Posterior cingulate gyrus (tissue), 11 donors: Measurements from ENCODE around the gene CHD1L.
"Not testable (repeated sequence)": the region's sequence is repeated elsewhere in the genome, so short reads cannot be mapped to it uniquely, and the experiment has no call there.

ENCODE experiments used
- DNase-seq, 10 donors: peaks; one replicate each; pipeline versions ENCODE4 v3.0.0 to v3.0.0-alpha.2; 2020 to 2021; ENCODE audit warnings: mixed read lengths in 3 of 10
- intact Hi-C: fragments of 100-400 bp; cut with DNase I; formaldehyde crosslinking; loops from one replicate; pipeline ENCODE4 v1.15.1; 2023

The CHD1L gene

DNA sequence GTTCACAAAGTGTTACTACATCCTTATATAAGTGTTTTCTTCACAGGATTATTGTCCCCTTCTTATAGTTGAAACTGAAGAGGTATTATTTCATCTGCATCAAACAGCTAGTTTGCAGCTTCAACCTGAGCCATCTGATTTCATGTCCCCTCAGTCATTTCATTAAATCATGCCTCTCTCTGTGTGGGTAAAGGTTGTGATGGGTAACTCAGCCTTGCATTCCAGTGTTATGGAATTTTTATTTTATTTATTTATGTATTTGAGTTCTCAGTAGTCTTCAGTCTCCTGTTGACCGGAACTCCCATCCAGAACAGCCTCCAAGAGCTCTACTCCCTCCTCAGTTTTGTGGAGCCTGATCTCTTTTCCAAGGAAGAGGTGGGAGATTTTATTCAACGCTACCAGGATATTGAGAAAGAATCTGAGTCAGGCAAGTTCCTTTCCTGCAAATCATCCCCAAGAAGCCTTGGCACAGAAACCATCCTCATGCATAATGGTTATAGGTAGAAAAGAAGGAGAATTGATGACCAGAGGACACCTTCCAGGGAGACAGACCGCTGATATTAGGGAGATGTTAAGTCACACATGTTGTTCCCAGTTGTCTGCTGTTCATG, 21.8 kb downstream of the CHD1L start:
- intact Hi-C loops = loop anchor here (10.0 kb wide), 1 partner anchor 341 kb away; no protein-coding TSS in a partner anchor
- DNase-seq = no peak

DNA sequence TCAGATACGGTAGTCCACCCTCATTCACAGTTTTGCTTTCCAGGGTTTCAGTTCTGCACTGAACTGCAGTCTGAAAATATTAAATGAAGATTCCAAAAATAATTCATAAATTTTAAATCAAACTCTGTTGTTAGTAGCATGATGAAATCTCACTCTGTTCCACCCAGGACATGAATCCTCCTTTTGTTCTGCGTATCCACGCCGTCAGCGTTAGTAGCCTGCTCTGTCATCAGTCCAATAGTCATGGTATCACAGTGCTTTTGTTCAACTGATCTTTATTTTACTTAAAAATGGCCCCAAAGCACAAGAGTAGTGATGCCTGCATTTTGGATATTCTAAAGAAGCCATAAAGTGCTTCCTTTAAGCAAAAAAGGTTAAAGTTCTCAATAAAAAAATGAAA, 23.9 kb downstream of the CHD1L start:
- DNase-seq = peak in 3 of 10 donors; percentile 32 to 83 (median 48)
- intact Hi-C loops = loop anchor here (10.0 kb wide), 1 partner anchor 338 kb away; no protein-coding TSS in a partner anchor

DNA sequence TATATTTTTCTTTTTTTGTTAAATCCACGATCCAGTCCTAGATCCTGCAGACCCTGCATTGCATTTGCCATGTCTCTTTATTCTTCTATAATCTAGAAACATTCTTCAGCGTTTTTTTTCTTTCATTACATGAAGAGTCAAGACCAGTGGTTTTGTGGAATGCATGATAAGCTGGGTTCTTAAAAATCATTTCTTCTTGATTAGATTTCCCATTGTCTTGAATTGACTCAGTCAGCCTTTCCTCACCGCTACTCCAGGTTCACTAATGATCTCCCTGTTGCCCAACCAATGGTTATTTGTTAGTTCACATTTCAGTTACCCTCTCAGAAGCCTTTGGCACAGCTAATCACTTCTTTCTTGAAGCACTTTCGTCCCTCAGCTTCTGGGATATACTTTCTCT, 25.2 kb downstream of the CHD1L start:
- DNase-seq = no peak
- intact Hi-C loops = loop anchor here (10.0 kb wide), 1 partner anchor 337 kb away; no protein-coding TSS in a partner anchor

DNA sequence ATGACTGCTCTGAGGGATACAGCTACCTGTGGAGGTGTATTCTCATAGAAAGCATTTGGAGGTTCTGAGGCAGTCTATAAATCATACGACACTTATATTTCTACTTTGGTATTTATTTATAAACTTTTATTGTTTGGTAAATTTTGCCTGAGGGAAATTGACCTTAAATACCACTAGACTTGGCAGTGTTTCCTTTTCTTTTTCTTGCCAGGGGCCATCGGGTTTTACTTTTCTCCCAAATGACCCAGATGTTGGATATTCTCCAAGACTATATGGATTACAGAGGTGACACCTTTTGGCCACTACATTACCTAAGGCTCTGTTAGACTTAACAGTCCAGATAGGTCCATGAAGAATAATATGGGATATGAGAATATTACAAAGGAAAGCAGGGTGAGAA, 28.2 kb downstream of the CHD1L start:
- no peak for DNase-seq
- intact Hi-C loops = no loop called here

DNA sequence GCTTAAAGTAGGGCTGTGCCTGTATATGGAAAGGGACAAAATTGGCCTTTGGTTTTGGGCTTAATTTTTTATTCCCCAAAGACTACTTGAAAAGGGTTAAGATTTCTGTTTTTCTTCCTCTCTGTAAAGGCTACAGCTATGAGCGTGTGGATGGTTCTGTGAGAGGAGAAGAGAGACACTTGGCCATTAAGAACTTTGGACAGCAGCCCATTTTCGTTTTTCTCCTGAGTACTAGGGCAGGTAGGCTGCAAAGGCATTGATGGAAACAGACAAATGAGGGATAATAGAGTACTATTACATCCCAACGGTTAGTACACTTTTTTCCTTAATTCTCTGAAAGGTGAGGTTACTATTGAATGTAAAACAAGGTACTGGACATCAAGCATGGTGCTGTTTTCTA, 29.6 kb downstream of the CHD1L start:
- no peak for DNase-seq
- intact Hi-C loops = no loop called here

DNA sequence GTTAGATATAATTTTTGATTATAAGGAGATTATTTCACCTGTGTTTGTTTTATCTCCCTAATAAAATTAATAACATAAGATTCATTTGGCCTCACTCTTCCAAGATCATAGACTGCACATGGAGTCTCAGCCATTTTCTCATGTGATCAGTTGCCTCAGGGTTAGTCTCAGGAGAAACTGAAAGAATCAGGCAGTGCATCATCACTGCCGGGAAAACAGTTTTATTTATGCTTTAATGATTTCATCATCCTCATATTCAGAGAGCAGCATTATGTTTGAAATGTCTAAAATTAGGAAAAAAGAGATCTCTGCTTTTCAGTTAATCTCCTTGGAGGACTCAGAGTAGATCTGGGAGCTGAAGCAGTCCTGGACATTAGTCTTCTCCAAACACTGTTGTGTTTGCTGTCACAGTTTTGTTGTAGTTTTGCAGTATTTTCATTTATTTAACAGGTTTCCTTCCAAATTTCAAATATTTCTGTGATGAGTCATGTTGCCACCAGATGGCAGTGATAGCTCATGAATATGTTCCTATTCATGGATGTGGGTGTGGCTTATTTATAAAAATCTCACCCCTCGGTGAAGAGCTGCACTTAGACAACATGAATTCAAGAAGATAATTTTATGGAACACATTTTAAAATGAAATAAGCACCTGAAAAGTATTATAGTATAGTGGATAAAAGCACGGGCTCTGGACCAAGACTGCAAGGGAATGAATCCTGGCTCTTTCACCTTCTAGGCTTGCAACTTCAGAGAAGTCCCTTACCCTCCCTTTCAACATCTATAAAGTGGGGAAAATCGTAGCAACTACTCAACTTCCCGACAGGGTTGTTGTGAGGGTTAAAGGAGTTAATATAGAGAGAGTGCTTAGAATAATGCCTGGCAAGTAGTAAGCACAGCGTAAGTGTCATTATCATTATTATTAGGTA, 31.2 kb downstream of the CHD1L start:
- intact Hi-C loops = loop anchor here (1.0 kb wide), 1 partner anchor 117 kb away; no protein-coding TSS in a partner anchor
- DNase-seq = peak in 1 of 10 donors; percentile 15

DNA sequence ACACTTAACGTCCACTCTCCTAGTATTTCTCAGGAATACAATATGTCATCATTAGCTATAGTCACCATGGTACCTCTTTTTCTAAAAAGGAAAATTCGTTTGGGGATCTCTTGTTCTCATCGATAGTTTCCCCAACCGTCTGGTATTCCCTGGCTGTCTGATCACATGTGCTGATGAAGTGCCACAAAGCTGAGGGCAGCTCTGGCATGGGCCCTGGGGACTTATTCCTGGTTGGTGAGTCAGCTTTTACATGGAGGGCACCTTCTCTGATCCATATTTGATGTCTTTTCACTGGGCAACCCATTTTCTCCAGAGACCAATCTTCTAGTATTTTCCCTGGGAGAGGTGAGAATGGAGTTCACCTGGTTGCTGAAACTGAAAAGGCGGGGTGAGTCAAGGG, 39.5 kb downstream of the CHD1L start:
- intact Hi-C loops = no loop called here
- peak in 1 of 10 donors; percentile 38 for DNase-seq

DNA sequence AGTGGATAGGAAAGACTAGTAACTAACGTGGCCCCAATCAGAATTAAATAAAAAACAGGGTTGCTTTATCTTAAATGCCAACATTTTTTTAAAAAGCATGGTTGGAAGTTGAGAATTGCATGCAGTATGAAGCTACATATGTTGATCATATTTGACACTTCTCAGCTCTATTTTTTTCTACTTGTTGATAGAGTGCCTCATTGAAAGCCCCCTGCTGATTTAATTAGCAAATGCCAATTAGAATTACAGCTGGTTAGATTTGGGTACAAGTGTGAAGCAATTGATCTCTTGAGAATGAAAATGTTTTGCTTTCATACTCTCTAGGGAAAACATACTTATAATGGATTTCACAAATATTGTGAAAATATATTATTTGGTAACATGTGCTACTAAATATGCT, 40.5 kb downstream of the CHD1L start:
- DNase-seq = no peak
- intact Hi-C loops = no loop called here

DNA sequence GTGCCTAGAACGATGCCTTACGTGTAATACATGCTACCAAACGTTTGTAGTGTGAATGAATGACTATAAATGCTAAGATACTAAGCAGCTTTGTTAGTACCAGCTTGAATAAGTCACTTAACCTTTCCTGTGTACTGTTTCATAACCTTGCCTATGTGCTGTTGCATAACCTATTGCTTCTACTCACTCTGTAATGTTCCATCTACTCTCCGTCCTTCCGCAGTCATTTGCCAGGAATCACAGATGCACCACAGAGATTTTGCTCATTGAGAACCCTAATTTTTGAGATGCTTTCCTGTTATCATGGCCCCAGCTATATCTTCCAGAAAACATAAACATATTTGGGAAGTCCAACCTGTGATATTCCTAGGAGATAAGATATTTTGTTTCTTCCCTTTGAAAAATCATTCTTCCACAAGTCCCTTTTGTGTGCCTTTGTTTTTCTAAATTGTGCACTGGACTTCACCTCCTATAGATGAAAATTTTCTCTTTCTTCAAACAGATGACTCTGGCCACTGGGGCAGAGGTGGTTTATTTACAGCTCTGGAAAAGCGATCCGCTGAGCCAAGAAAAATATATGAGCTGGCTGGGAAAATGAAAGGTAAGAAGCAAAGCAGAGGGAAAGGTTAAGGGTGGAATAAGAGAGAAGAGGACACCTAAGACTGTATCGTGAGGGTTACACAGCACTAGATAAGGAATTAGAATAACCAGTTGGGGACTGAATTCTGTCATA, 44.8 kb downstream of the CHD1L start:
- no peak for DNase-seq
- intact Hi-C loops = no loop called here

DNA sequence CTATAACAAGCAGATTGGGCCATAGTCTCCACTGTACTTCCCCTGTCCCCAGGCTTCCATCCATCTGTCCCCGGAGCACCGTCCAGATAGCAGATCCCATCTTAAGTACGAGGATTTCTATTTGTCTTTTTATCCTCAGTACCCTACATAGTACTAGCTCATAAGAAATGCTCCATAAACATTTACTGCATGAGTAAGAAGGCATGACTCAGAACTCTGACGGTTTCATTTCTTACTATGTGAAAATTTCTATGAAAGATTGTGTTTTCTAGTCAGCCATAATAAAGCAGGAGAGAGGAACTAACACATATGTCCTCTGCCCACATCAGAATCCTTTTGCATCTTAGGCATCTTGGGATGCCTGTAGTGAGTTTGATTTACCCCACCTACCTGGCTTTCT, 49.5 kb downstream of the CHD1L start:
- DNase-seq = no peak
- intact Hi-C loops = no loop called here

DNA sequence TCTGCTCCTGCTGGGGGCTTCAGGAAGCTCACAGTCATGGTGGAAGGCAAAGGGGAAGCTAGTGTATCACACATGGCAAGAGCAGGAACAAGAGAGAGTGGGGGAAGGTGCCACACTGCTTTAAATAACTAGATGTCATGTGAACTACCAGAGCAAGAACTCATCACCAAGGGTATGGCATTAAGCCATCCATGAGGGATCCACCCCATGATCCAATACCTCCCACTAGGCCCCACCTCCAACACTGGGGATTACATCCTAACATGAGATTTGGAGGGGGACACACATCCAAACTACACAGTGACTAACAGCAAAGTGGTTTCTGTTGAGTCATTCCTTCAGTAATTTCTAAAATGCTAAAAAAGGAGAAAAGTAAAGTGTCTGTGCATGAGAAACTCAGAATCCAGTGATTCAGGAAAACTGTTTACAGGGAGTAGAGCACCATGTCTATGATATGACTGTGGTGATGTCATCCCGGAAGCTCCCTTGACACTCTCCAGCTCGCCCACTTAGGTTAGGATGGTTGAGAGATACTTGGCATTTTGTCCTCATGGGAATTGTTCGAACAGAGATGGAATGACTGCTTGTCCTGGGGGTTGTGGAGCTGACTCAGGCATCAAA, 50.3 kb downstream of the CHD1L start:
- DNase-seq = no peak
- intact Hi-C loops = no loop called here

DNA sequence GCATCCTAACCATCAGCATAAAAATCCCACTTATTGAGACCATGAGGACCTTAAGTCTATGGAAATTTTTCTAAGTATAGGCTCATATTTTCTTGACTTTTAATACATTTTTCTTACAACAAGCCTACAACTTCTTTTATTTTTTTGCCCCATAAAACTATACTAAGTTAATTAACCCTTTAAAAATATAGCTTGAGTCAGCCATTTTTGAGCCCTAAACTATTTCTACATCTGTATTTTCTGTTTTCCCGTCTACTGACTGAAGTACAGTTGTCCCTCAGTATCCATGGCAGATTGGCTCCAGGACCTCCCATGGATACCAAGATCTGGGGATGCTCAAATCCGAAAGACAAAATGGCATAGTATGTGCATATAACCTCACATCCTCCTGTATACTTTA, 55.0 kb downstream of the CHD1L start:
- intact Hi-C loops = no loop called here

DNA sequence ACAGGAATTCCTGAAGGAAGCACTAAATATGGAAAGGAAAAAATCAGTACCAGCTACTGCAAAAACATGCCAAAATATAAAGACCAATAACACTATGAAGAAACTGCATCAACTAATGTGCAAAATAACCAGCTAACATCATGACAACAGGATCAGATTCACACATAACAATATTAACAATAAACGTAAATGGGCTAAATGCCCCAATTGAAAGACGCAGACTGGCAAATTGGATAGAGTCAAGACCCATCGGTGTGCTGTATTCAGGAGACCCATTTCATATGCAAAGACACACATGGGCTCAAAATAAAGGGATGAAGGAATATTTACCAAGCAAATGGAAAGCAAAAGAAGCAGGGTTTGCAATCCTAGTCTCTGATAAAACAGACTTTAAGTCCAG, 63.3 kb downstream of the CHD1L start:
- DNase-seq, intact Hi-C loops: not testable (repeated sequence)

More for the DNA sequence above, 55.0 kb downstream of the CHD1L start:
- DNase-seq = no peak

DNA sequence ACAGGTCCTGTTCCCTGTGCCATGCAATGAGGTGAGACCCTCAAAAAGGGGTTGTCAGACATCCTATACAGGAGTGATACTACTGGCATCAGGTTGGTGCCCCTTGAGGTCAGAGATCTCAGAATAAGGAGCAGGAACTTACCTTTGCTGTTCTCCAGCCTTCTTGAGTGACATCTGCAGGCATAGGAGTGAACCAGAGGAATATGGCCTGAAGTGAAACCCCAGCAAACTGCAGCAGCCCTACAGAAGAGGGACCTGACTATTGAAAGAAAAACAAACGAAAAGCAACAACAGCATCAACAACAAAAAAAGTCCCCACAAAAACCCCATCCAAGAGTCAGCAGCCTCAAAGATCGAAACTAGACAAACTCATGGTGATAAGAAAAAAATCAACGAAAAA, 74.5 kb downstream of the CHD1L start:
- intact Hi-C loops = no loop called here
- DNase-seq = no peak

DNA sequence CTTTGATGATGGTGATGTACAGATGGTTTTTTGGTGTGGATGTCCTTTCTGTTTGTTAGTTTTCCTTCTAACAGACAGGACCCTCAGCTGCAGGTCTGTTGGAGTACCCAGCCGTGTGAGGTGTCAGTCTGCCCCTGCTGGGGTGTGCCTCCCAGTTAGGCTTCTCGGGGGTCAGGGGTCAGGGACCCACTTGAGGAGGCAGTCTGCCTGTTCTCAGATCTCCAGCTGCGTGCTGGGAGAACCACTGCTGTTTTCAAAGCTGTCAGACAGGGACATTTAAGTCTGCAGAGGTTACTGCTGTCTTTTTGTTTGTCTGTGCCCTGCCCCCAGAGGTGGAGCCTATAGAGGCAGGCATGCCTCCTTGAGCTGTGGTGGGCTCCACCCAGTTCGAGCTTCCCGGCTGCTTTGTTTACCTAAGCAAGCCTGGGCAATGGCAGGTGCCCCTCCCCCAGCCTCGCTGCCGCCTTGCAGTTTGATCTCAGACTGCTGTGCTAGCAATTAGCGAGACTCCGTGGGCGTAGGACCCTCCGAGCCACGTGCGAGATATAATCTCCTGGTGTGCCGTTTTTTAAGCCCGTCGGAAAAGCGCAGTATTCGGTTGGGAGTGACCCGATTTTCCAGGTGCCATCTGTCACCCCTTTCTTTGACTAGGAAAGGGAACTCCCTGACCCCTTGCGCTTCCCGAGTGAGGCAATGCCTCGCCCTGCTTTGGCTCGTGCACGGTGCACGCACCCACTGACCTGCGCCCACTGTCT, 84.6 kb downstream of the CHD1L start:
- DNase-seq, intact Hi-C loops: not testable (repeated sequence)

DNA sequence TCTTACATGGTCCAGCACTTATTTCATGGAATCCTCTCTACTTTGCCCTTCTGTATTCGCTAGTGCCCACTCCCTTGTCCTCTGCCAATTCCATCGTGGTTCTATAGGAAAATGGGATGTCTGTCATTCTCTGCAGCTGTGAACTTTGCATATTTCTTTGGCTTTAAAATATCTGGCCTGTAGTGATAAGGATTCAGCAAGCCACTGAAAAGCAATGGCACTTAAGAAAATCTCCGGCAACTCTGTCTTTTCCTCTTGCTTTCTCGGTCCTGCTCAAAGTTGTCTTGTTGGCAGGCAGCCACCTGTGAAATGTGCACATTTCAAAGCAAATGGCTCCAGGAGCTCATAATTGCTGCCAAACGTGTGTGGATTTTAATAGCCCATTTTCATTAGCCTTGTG, 91.8 kb downstream of the CHD1L start:
- DNase-seq = peak in 4 of 10 donors; percentile 11 to 72 (median 42)
- intact Hi-C loops = no loop called here

DNA sequence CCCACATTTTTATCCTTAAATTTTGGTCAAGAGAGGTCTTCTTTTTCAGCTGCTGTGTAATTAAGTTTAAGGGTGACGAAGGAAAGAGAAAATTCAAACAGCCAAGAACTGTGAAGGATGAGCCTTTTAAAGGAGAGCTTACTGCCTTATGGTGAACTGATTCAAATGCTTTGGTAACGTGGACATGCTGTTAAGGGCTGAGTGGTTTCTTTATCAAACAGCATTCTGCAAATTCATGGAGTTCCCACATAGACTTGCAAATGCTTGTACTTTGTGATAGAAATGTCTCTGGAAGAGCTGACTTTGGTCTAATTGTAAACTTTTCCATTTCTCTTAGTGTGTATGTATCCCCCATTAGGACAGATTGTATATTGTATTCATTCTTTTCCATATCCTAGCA, 93.8 kb downstream of the CHD1L start:
- no peak for DNase-seq
- intact Hi-C loops = no loop called here

DNA sequence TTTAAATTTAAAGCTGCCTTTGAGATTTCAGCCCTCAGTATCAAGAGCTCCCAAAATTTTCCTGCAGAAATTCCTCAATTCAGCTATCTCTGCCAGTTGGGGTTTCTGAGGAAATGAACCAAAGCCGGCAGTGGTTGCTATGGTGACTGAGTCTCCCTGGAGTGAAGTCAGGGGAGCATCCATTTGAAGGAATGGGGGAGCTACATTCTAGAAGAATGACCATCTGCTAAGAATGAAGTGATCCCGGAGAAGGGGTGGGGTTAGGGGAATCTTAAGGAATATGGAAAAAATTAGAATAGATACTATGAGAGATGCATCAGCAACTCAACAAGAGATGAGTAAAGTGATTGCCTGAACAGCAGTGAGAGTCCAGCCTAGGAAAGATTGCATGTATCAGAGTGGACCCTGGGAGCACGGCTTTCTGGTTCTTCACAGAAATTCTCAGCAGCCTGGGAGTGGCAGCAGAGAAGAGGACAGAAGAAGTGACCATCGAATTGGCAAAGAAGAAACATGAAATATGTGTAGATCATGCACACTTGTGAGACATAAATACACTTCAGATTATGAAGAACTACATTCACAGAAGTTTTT, 94.7 kb downstream of the CHD1L start:
- DNase-seq = peak in 4 of 10 donors; percentile 32 to 74 (median 50)
- intact Hi-C loops = no loop called here

DNA sequence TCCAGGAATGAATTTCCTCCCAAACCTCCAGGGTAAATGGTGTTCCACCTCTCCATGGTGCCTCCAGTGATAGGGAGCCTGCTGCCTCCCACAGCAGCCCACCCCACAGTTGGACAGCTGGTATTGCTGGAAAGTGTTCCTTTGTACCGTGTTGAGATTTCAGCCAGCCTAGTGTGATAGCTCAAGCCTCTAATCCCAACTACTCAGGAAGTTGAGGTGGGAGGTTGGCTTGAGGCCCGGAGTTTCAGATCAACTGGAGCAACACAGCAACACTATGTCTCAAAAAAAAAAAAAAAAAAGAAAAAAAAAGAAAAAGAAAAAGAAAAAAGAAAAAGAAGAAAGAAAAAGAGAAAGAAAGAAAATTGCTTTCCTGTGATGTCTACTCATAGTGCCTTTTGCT, 96.1 kb downstream of the CHD1L start:
- intact Hi-C loops = no loop called here
- DNase-seq = peak in 3 of 10 donors; percentile 34 to 68 (median 48)
